GM12878 (cell line): ENCODE results near the gene ASIC4. TPM values are rescaled to one million over a fixed set of nuclear protein-coding genes. Genes with fewer than 3 reads are reported as not detected.

ENCODE experiments used
- ATAC-seq: fragments of 200-7000 bp; cut with Tn5 transposase; 3 replicates; pipeline ENCODE4 v1.9.1; 2020; ENCODE audit warnings: mild to moderate bottlenecking, moderate library complexity
- BruUV-seq: library from RNA; stranded (reverse); fragments of 400-500 nt; replicated peaks from 2 replicates; lab custom pipeline; 2021; lab: Mats Ljungman, UMichigan
- CTCF ChIA-PET: fragments of 300-600 bp; sonication (Branson Sonifier 250); formaldehyde crosslinking; extraction: SDS; loops from one replicate; lab custom pipeline; 2021; ENCODE audit warnings: inconsistent platforms; lab: Yijun Ruan, JAX
- POLR2A ChIA-PET: fragments of 350-600 bp; formaldehyde crosslinking; extraction: SDS; loops from one replicate; lab custom pipeline; 2021; ENCODE audit warnings: inconsistent platforms; lab: Charles Lee
- RAD21 ChIA-PET: fragments of 300-600 bp; sonication (Branson Sonifier 250); formaldehyde crosslinking; loops from one replicate; lab custom pipeline; 2023; ENCODE audit warnings: antibody characterized with exemption; ENCODE audit not compliant: unreplicated experiment; lab: Charles Lee
- SMC1A ChIA-PET: fragments of 300-600 bp; sonication (Branson Sonifier 250); formaldehyde crosslinking; loops from one replicate; lab custom pipeline; 2023; ENCODE audit not compliant: unreplicated experiment, uncharacterized antibody; lab: Charles Lee
- DNase-seq: peaks from one replicate; pipeline ENCODE4 v3.0.0-alpha.2; 2011; ENCODE audit warnings: low read depth, low spot score
- FAIRE-seq: peaks from 3 replicates; lab custom pipeline; 2011; peaks lifted over from hg19 to GRCh38; lab: Jason Lieb, UNC
- H2AFZ ChIP-seq: 2 replicates; pipeline ENCODE4 v1.6.0; 2011; ENCODE audit warnings: low read depth, low read length, control low read depth; ENCODE audit not compliant: control insufficient read depth
- H3K27ac ChIP-seq: 2 replicates; pipeline ENCODE4 v1.5.1; 2011; ENCODE audit warnings: control low read depth; ENCODE audit not compliant: control insufficient read depth, insufficient read depth
- H3K27me3 ChIP-seq, 2 experiments: replicated peaks in 1 of 2; 2 replicates each; pipeline versions ENCODE4 v1.6.0 to v1.6.1; 2011; ENCODE audit warnings: low read length in 1 of 2; ENCODE audit not compliant: control insufficient read depth in 2 of 2, insufficient read depth in 2 of 2
- H3K36me3 ChIP-seq, 2 experiments: 2 replicates each; pipeline ENCODE4 v1.5.1; 2011; ENCODE audit warnings: low read length in 1 of 2; ENCODE audit not compliant: control insufficient read depth in 2 of 2, insufficient read depth in 2 of 2
- H3K4me1 ChIP-seq: 2 replicates; pipeline ENCODE4 v1.6.1; 2011; ENCODE audit warnings: mild to moderate bottlenecking, low read length, moderate library complexity, mixed read lengths; ENCODE audit not compliant: control insufficient read depth, insufficient read depth
- H3K4me2 ChIP-seq: 2 replicates; pipeline ENCODE4 v1.6.0; 2011; ENCODE audit warnings: control low read depth; ENCODE audit not compliant: control insufficient read depth, insufficient read depth
- H3K4me3 ChIP-seq: fragments of 200-600 bp; sonication (generic); 2 replicates; pipeline ENCODE4 v1.5.1; 2016
- H3K79me2 ChIP-seq: 2 replicates; pipeline ENCODE4 v1.6.0; 2011; ENCODE audit warnings: low read length; ENCODE audit not compliant: control insufficient read depth, insufficient read depth
- H3K9ac ChIP-seq: 2 replicates; pipeline ENCODE4 v1.8.0; 2011; ENCODE audit warnings: low read length, control low read depth, mixed read lengths; ENCODE audit not compliant: control insufficient read depth, insufficient read depth
- H3K9me3 ChIP-seq: replicated peaks from 3 replicates; pipeline ENCODE4 v1.5.1; 2011; ENCODE audit warnings: mild to moderate bottlenecking, low read length; ENCODE audit not compliant: control insufficient read depth, insufficient read depth
- H4K20me1 ChIP-seq: 2 replicates; pipeline ENCODE4 v1.6.0; 2011; ENCODE audit not compliant: control insufficient read depth, insufficient read depth
- E2F8 ChIP-seq: fragments of 450-650 bp; IDR thresholded peaks from 2 replicates; pipeline ENCODE4 v1.6.1; 2018; ENCODE audit warnings: mild to moderate bottlenecking, low read depth, moderate library complexity; ENCODE audit not compliant: partially characterized antibody
- IKZF2 ChIP-seq, 2 experiments: fragments of 450-650 bp; IDR thresholded peaks; 2 replicates each; pipeline ENCODE4 v1.6.1; 2017; ENCODE audit warnings: mild to moderate bottlenecking in 2 of 2, moderate library complexity in 2 of 2
- JUNB ChIP-seq: IDR thresholded peaks from 2 replicates; pipeline ENCODE4 v1.6.1; 2016; ENCODE audit warnings: antibody characterized with exemption, mild to moderate bottlenecking
- SUZ12 ChIP-seq: fragments of 200-600 bp; sonication (generic); IDR thresholded peaks from one replicate; pipeline ENCODE4 v1.6.1; 2018; ENCODE audit warnings: antibody characterized with exemption, mild to moderate bottlenecking; ENCODE audit not compliant: unreplicated experiment
- WGBS: methylation state at CpG from one replicate; pipeline ENCODE4 v1.1.6; 2016; ENCODE audit warnings: low lambda C conversion rate; ENCODE audit not compliant: insufficient replicate concordance, insufficient coverage; ENCODE audit errors: missing lambda C conversion rate; 5-methylcytosine and 5-hydroxymethylcytosine counted together
- in situ Hi-C: fragments of 300-500 bp; cut with MboI; formaldehyde crosslinking; loops from 9 replicates; pipeline ENCODE4 v1.14.3; 2018; ENCODE audit warnings: mixed read lengths
- intact Hi-C: fragments of 100-400 bp; cut with micrococcal nuclease; formaldehyde crosslinking; loops from one replicate; pipeline ENCODE4 v1.14.2; 2022; ENCODE audit not compliant: unreplicated experiment
- polyA plus RNA-seq, 11 experiments: library from polyadenylated mRNA; depleted of rRNA in 4 of 11; unstranded in 6 of 11; stranded (reverse) in 5 of 11; fragments of >200 nt; fragmentation: Nextera tagmentation in 4 of 11; fragmentation: Illumina TruSeq in 1 of 11; extraction: Ambion mirVana in 4 of 11; extraction: Trizol in 1 of 11; gene quantifications; 1 replicate in 1 of 11; 2 replicates in 10 of 11; pipeline versions ENCODE4 v1.2.1 to v1.2.3, GENCODE V29; 2011 to 2016; ENCODE audit warnings: inconsistent platforms in 2 of 11, missing spikeins in 2 of 11, low read depth in 1 of 11
- total RNA-seq, 4 experiments: library from RNA; depleted of rRNA in 3 of 4; stranded (reverse); fragments of >200 nt in 3 of 4; fragmentation: Illumina TruSeq in 1 of 4; extraction: Trizol in 1 of 4; gene quantifications; 2 replicates each; pipeline versions ENCODE4 v1.2.1 to v1.2.3, GENCODE V29; 2013 to 2021

The ASIC4 gene
- total and polyA plus RNA-seq, 10 of the 15 experiments (the other 5 are each of a cell fraction or from before 2014, with no cell fraction given), result 0.01 TPM; not detected in 9

GRCh38 chr2:219522111-219523030 is 8.1 kb downstream of the ASIC4 start:
- Histone ChIP-seq H3K9me3 (no peaks in the 10 kb centered on the region), H3K4me2 (no peak overlapping the region), H3K9ac (no peak overlapping the region), H4K20me1 (no peaks in the 10 kb centered on the region), H3K27me3 (peaks cover 18% of the 10 kb centered on the region in 2 experiments), H3K79me2 (no peaks in the 10 kb centered on the region), H3K27ac (no peak overlapping the region), H3K4me3 (no peak overlapping the region), H2AFZ (no peak overlapping the region)
- POLR2A ChIA-PET, result no interaction called here
- no TSS peak for BruUV-seq
- WGBS, result 6% methylated on average over 32 of the region's 70 CpGs
- CTCF ChIA-PET, result interaction anchor here (1.2 to 10.8 kb wide), 2 partner anchors 18 to 26 kb away, joined by 3 to 224 read pairs; partner anchors contain the start of gene GMPPA
- no peak for DNase-seq
- SMC1A ChIA-PET, result interaction anchor here (0.9 kb wide), 1 partner anchor 8 kb away, joined by 3 read pairs; no protein-coding TSS in a partner anchor
- no peak for TF ChIP-seq JUNB
- TF ChIP-seq E2F8, result no peak
- TF ChIP-seq IKZF2 (IDR thresholded peaks at IDR 0.05), result no peak
- TF ChIP-seq SUZ12, result peak; percentile 91
- TF ChIP-seq, all 136 proteins: peak for 1
- Histone ChIP-seq H3K36me3 (no peaks in the 10 kb centered on the region), H3K4me1 (no peaks in the 10 kb centered on the region)
- FAIRE-seq (no peak), ATAC-seq (no peak)
- in situ Hi-C loops (no loop called here), intact Hi-C loops (no loop called here)
- RAD21 ChIA-PET, result no interaction called here
